GM12865 (cell line): ENCODE results near the gene CDH22.

Experiments used
- DNase-seq: peaks from one replicate; pipeline ENCODE4 v3.0.0; 2010; ENCODE audit warnings: low read depth
- H3K4me3 ChIP-seq: 2 replicates; pipeline ENCODE4 v1.5.1; 2011; ENCODE audit warnings: mild to moderate bottlenecking, low read depth, low read length, control low read depth
- CTCF ChIP-seq: IDR thresholded peaks from 2 replicates; pipeline ENCODE4 v1.5.1; 2011; ENCODE audit warnings: low read length, control low read depth, low read depth, inconsistent platforms; ENCODE audit not compliant: insufficient read depth; ENCODE audit errors: missing control alignments

CDH22 gene

DNA sequence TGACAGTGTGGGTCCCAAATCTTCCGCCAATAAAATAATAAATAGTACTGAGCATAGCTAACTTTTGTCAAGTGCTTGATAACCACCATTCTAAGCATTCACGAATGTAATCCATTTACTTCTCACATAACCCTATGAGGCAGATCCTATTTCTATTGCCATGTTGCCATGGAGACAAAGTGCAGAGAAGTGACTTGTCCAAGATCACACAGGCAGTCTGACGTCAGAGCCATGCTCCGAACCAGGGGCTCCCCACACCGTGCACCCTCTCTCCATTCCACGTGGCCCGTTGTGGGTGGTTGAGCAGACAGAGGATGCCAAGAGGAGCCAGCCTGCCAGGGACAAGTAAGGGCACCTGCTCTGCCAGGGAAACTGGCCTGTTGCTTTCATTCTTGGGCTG is 38.9 kb downstream of the CDH22 start:
- no peak for DNase-seq
- no peak overlapping the region for H3K4me3 ChIP-seq

GRCh38 chr20:46268662-46269061 is 39.6 kb downstream of the CDH22 start:
- H3K4me3 ChIP-seq = no peak overlapping the region
- TF ChIP-seq CTCF = no peak
- no peak for DNase-seq

More for the DNA sequence above, 38.9 kb downstream of the CDH22 start:
- no peak for TF ChIP-seq CTCF

DNA sequence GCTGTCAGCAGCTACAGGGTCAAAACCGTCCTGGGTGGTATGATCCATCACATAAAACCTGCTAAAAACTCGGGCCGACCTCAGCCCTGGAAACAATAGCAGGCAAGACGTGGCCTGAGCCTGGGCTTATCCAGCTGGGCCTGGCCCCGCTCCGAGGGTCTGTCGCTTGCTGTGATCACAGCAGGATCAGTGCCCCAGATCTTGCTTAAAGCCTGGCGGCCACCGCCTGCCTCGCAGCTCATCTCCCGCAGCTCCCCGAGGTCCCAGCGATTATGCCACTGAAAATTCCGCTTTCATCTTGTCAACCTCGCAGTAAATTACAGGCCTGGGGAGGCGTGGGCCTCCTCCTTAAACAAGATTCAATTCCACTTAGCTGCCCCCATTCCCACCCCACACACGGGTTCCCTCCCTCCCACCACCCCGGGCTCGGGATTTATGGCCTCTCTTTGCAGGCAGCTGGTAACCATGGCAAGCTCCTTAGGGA is 40.1 kb downstream of the CDH22 start:
- no peak for TF ChIP-seq CTCF
- no peak overlapping the region for H3K4me3 ChIP-seq
- DNase-seq = no peak

- no peak overlapping the region for H3K4me3 ChIP-seq
- DNase-seq = no peak
- no peak for TF ChIP-seq CTCF
These were observed 40.9 kb downstream of the CDH22 start for GRCh38 chr20:46267108-46268105.

GRCh38 chr20:46265539-46265938 is 42.8 kb downstream of the CDH22 start:
- DNase-seq = no peak
- no peak for TF ChIP-seq CTCF

DNA sequence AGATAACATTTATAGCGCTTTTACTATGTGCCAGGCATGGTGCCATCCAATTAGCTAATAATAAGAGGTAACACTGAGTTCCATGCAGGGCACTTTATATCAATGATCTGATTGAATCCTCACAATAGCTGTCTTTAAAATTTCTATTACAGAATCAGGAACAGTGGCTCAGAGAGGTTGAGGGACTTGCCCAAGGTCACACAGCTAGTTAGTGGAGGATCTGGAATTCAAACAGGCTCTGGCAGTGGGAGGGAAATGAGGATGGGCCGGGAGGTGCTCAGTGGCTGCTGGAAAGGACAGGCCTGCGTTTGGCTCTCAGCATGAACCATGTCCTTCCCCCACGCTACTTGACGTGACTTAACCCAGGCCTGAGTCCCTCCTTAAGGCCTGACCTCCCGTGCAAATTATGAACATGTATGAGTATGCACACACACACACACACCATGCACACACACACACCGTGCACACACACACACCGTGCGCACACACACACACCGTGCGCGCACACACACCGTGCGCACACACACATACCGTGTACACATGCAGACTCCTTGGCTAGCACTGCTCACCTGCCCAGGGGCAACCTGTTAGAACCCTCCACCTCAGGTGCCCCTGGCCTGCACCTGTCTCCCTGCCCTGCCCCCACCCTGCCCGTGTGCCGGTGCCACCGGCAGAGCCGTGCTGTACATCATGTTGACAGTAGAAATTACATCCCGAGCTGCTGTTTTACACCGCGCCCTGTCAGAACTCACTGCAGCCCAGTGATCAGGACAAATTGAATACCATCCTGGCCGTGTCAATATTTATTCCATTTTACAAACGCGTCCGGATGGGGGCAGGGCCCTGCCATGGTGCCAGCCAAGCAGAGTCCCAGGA is 43.7 kb downstream of the CDH22 start:
- H3K4me3 ChIP-seq = no peak overlapping the region
- no peak for DNase-seq
- no peak for TF ChIP-seq CTCF

More at GRCh38 chr20:46265539-46265938, 42.8 kb downstream of the CDH22 start:
- H3K4me3 ChIP-seq = no peak overlapping the region
